Subcutaneous preadipocyte (primary cell): ENCODE measurements around the gene USP36. TPM values are rescaled to one million over a fixed set of nuclear protein-coding genes. Genes with fewer than 3 reads are reported as not detected.

Experiments used
- total RNA-seq: library from RNA; depleted of rRNA; stranded (reverse); fragments of >200 nt; gene quantifications from 2 replicates; pipeline ENCODE4 v1.2.3, GENCODE V29; 2012

Gene USP36
- total RNA-seq, result 29.8 and 43.6 TPM in 2 replicates

GRCh38 chr17:78840780-78841611, at the start of gene USP36:
Gene USP36 (minus strand): TSS chr17:78840814. CDS start chr17:78836363, 4,451 bp downstream.

GRCh38 chr17:78781893-78782304, 58.7 kb downstream of the USP36 start, which contains the start of gene CYTH1:
Gene CYTH1 (minus strand): TSS chr17:78782273. CDS start chr17:78782223, 50 bp downstream.

Other genes with a start within 250 kb of the USP36 start
- gene CYTH1, start 58.5 kb downstream of the USP36 start, total RNA-seq, result 9.9 and 11.9 TPM in 2 replicates
- 2.9 and 3.7 TPM in 2 replicates for gene CEP295NL, start 62.4 kb upstream of the USP36 start, total RNA-seq
- gene TIMP2, start 84.6 kb upstream of the USP36 start, total RNA-seq, result 99.7 and 129 TPM in 2 replicates
- 211 and 369 TPM in 2 replicates for gene LGALS3BP, start 139.1 kb upstream of the USP36 start, total RNA-seq
- 55.5 and 67.2 TPM in 2 replicates for gene CANT1, start 168.9 kb upstream of the USP36 start, total RNA-seq
- gene C1QTNF1, start 183.4 kb upstream of the USP36 start, total RNA-seq, result 27.2 and 40.8 TPM in 2 replicates
- 7.7 and 12.5 TPM in 2 replicates for gene ENGASE, start 234.0 kb upstream of the USP36 start, total RNA-seq